ENCODE measurements around the gene FANCE. TPM values are rescaled to one million over a fixed set of nuclear protein-coding genes. Genes with fewer than 3 reads are reported as not detected.

The FANCE gene
- total and polyA plus RNA-seq, 2 experiments from 2014 or later, result 5.4 to 25.5 TPM

GRCh38 chr6:35500782-35501181 lies 48.6 kb downstream of the FANCE start (continued):
- TF ChIP-seq, protein P1, sequence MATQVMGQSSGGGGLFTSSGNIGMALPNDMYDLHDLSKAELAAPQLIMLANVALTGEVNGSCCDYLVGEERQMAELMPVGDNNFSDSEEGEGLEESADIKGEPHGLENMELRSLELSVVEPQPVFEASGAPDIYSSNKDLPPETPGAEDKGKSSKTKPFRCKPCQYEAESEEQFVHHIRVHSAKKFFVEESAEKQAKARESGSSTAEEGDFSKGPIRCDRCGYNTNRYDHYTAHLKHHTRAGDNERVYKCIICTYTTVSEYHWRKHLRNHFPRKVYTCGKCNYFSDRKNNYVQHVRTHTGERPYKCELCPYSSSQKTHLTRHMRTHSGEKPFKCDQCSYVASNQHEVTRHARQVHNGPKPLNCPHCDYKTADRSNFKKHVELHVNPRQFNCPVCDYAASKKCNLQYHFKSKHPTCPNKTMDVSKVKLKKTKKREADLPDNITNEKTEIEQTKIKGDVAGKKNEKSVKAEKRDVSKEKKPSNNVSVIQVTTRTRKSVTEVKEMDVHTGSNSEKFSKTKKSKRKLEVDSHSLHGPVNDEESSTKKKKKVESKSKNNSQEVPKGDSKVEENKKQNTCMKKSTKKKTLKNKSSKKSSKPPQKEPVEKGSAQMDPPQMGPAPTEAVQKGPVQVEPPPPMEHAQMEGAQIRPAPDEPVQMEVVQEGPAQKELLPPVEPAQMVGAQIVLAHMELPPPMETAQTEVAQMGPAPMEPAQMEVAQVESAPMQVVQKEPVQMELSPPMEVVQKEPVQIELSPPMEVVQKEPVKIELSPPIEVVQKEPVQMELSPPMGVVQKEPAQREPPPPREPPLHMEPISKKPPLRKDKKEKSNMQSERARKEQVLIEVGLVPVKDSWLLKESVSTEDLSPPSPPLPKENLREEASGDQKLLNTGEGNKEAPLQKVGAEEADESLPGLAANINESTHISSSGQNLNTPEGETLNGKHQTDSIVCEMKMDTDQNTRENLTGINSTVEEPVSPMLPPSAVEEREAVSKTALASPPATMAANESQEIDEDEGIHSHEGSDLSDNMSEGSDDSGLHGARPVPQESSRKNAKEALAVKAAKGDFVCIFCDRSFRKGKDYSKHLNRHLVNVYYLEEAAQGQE (IDR thresholded peaks at IDR 0.05; ENCODE audit: unreplicated experiment), result no peak
- TF ChIP-seq EZH2phosphoT487 (IDR thresholded peaks at IDR 0.05; ENCODE audit: unreplicated experiment) (no peak), CREB1 (CRISPR knock-in tag; IDR thresholded peaks at IDR 0.05; ENCODE audit: low read depth) (no peak), NANOG (IDR thresholded peaks at IDR 0.05; ENCODE audit: borderline replicate concordance) (no peak), CTCF (conservative IDR thresholded peaks at IDR 0.05; ENCODE audit: low read depth in 2 of 2) (no peak), STAT1 (IDR thresholded peaks at IDR 0.05; ENCODE audit: unreplicated experiment) (no peak), JUNB (IDR thresholded peaks at IDR 0.05; ENCODE audit: unreplicated experiment) (no peak)

- DNase-seq (ENCODE audit: low spot score) (no peak), ATAC-seq (no peak)
- H3K27me3 Mint-ChIP-seq (ENCODE audit: insufficient read depth, low read depth, poor library complexity), result peaks cover 30% of the 10 kb centered on the region
- TF ChIP-seq, protein P2, sequence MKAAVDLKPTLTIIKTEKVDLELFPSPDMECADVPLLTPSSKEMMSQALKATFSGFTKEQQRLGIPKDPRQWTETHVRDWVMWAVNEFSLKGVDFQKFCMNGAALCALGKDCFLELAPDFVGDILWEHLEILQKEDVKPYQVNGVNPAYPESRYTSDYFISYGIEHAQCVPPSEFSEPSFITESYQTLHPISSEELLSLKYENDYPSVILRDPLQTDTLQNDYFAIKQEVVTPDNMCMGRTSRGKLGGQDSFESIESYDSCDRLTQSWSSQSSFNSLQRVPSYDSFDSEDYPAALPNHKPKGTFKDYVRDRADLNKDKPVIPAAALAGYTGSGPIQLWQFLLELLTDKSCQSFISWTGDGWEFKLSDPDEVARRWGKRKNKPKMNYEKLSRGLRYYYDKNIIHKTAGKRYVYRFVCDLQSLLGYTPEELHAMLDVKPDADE (IDR thresholded peaks at IDR 0.05), result no peak
- TF ChIP-seq CREB1 (CRISPR knock-in tag; IDR thresholded peaks at IDR 0.05; ENCODE audit: low read depth) (no peak), ZNF331 (CRISPR knock-in tag; IDR thresholded peaks at IDR 0.05; ENCODE audit: low read depth) (no peak), STAT1 (IDR thresholded peaks at IDR 0.05; ENCODE audit: unreplicated experiment) (no peak), CTCF (conservative IDR thresholded peaks at IDR 0.05; ENCODE audit: low read depth in 2 of 2) (no peak), NANOG (IDR thresholded peaks at IDR 0.05; ENCODE audit: borderline replicate concordance) (no peak), EZH2phosphoT487 (IDR thresholded peaks at IDR 0.05; ENCODE audit: unreplicated experiment) (no peak)
- TF ChIP-seq, protein P1 (IDR thresholded peaks at IDR 0.05; ENCODE audit: unreplicated experiment), result no peak
Measured at GRCh38 chr6:35501784-35502183, 49.6 kb downstream of the FANCE start.

More at GRCh38 chr6:35501784-35502183, 49.6 kb downstream of the FANCE start:
- Histone ChIP-seq H3K4me2 (no peak overlapping the region), H3K79me2 (replicated peaks; ENCODE audit: insufficient read depth) (no peaks in the 10 kb centered on the region), H3F3A (replicated peaks; ENCODE audit: low read depth) (peaks cover 23% of the 10 kb centered on the region; the same call in 1 of the 2 replicates), H2AFZ (no peak overlapping the region), H3K36me3 (ENCODE audit: insufficient read depth) (no peaks in the 10 kb centered on the region), H3K4me1 (ENCODE audit: insufficient read depth) (peaks cover 34% of the 10 kb centered on the region), H4K20me1 (replicated peaks; ENCODE audit: insufficient read depth) (no peaks in the 10 kb centered on the region), H3K9me2 (ENCODE audit: insufficient read depth) (no peaks in the 10 kb centered on the region), H3K27ac (ENCODE audit: low read depth) (no peak overlapping the region), H3K4me3 (no peak overlapping the region), H3K27me3 (ENCODE audit: insufficient read depth) (peaks cover 17% of the 10 kb centered on the region; the same call in 1 of the 2 replicates)
- no peak overlapping the region for H3K4me3 Mint-ChIP-seq
- H3K27ac Mint-ChIP-seq, result no peak overlapping the region
- peaks cover 39% of the 10 kb centered on the region for H3K4me1 Mint-ChIP-seq
- H3K9me3 Mint-ChIP-seq, result no peaks in the 10 kb centered on the region; the same call in 2 of the 3 replicates
- H3K36me3 Mint-ChIP-seq (ENCODE audit: low read depth), result peaks cover 5% of the 10 kb centered on the region; the same call in 1 of the 3 replicates
